DMS79 (cell line): ENCODE results near the gene TMEM135.
"Not testable (repeated sequence)": the region's sequence is repeated elsewhere in the genome, so short reads cannot be mapped to it uniquely, and the experiment has no call there.

Experiments used
- DNase-seq: peaks from one replicate; lab custom pipeline; 2025; lab: John Stamatoyannopoulos, UW

The TMEM135 gene

DNA sequence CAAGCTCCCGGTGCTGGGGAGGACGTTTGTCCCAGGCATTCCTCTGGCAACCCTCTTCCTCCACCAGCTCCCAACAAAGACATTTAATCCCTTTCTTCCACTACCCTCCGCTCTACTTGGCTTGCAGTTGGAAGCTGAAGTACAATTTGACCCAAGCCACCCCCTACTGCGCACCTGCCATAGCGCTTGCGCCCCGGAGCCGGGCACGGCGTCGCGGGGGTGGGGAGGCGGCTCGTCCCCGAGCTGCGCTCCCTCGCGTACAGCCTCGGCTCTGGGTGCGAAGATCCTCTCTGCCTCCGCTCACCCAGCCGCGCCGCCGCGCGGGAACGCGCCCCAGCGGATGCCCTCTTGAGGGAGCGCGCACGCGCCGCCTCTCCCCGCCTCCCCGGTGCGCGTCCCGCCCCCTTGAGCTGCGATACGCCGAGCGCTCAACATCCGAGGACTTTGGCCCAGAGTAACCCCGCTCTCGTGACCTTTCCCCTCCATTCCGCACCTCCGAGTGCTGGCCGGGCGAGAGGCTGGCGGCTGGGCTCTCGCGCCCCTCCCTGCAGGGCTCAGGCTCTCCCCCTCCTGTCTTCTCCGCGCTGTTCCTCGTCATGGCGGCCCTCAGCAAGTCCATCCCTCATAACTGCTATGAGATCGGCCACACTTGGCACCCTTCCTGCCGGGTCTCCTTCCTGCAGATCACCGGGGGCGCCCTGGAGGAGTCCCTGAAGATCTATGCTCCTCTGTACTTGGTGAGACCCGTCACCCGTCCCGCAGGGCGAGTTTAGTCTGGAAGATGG, at the start of gene TMEM135:
TMEM135 (plus strand) TSS at position 485 of the 785 bp plus-strand sequence; CDS start at position 597, 112 bp downstream.
- peak; percentile 89 for DNase-seq

DNA sequence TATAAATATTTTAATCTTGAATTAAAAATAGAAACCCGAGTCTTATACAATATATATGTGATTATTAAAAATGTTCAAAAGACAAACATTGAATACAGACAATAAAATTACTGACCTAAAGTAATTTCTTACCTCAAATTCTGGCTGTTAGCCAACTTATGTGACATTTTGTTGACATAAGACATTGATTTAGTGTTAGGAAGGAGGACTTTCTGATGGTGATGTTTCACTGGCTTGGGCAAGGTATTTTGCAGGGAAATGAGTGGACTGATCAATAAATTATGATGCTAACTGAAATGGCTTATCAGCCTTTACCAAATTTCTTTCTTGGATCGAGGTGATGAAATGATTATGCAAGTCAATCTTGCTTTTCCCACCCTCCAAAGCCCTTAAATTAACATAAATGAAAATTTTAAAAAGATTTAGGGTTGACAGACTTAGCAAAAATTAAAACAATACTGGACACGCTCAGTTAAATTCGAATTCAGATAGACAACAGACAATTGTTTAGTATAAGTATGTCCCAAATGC, 49.3 kb upstream of the TMEM135 start:
- DNase-seq, result no peak

DNA sequence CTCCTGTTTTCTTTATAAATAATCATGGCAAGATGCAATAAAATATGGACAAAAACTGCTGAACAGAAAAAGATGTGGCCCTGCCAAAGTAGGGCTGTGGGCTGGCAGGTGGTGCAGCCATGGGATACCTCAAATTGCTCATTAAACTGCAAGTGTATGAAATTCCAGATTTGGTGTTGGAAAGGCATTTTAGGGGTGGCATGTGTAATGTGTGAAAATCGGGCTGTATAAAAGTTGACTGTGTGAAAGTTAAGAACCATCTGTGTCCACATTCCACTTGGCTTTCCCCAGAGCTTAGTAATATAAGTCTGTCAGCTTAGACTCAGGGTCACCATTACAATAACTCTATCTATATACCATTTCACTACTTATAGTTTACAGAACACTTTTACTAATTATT, 47.7 kb upstream of the TMEM135 start:
- no peak for DNase-seq

DNA sequence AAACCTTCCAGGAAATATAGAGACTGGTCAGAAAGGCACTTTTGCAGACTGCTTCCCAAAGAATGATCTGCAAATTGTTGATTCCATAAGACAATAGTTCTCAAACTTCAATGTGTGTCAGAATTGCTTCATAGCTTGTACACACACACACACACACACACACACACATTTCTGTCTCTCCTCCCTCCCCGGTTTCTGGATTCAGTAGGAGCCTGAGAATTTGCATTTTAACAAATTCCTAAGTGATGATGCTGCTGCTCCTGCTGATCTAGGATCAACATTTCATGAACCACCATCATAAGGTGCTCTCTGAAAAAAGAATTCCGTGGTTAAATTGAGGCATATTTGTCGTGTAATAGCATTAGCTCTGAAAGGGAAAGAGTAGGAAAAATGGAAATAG, 47.2 kb upstream of the TMEM135 start:
- DNase-seq, result no peak

DNA sequence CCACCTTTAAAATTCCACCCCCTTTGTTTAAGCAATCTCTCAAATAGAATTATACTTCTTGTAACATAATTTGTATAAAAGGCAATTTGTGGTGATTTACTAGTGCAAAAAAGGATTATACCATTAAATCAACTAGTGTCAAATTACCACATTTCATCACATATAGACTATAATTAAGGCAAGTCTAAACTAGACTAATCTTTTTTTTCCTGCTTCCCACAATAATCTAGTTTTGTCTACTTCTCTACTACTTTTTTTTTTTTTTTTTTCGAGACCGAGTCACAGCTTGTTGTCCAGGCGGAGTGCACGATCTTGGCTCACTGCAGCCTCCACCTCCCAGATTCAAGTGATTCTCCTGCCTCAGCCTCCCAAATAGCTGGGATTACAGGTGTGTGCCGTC, 46.4 kb upstream of the TMEM135 start:
- no peak for DNase-seq

DNA sequence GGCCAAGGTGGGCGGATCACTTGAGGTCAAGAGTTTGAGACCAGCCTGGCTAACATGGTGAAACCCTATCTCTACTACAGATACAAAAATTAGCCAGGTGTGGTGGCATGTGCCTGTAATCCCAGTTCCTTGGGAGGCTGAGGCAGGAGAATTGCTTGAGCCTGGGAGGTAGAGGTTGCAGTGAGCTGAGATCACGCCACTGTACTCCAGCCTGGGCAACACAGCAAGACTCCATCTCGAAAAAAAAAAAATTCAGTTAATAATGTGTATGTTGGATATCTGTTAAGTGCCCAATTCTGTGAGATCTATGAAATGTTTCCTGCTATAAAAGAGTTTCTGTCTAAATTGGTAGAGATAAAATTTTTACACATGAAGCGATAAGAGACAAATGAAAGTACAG, 45.4 kb upstream of the TMEM135 start:
- DNase-seq, result not testable (repeated sequence)

DNA sequence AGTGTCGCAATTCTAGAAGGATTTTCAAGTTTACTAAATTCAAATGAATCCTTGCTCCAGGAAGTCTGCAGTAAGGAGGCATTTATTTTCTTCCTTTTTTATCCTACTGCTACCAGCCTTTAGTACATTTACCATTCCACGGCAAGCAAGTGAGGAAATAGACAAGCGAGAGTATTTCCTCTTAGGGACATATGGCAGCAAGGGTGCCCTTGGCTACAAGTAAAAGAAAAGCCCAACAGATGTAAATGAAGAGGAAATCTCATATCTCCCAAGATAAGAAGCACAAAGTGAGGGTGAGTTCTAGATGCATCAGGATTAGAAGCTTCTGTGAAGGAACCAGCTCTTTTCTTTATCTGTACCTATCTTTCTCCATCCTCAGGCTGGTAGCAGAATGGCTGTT, 44.7 kb upstream of the TMEM135 start:
- no peak for DNase-seq

DNA sequence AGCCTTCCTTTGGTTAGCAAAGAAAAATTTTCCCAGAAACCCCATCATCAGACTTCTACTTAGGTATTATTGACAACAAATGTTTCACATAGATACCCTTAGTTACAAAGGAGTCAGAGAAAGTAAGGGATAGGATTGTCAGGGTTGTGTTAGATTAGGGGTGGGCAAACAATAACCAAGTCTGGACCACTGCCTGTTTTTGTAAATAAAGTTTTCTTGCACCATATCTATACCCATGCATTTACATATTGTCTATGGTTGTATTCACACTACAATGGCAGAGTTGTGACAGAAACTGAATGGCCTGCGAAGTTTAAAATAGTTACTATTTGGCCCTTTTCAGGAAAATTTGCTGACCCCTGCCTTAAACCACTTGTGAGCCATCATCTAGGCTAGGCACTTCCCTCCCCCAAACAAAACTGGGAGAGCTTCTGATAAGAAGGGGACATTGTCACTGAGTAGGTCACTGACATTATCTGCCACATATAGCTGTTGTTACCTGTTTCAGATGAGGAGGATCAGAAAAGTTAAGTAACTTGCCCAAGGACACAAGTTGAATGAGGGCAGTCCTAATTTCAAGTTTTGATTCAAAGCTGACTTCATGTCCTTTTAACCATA, 40.7 kb upstream of the TMEM135 start:
- DNase-seq, result no peak

DNA sequence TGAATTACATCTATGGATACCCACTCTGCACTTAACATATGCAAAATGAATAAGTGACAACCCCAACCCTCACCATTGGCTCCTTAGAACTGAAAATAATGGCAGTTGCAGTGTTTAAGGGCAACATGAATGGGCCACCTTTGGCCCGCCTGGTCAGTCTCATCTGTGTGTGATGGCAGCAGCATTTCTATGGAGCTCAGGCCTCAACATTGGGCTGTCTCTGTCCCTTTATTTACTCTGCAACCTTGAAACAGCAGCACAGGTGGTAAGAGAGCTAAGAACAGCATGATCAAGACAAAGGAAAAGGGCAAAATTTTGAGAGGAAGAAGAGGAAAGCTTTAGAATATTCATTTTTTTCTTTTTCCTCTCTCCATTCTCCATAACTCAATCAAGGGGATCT, 38.3 kb upstream of the TMEM135 start:
- DNase-seq, result no peak

DNA sequence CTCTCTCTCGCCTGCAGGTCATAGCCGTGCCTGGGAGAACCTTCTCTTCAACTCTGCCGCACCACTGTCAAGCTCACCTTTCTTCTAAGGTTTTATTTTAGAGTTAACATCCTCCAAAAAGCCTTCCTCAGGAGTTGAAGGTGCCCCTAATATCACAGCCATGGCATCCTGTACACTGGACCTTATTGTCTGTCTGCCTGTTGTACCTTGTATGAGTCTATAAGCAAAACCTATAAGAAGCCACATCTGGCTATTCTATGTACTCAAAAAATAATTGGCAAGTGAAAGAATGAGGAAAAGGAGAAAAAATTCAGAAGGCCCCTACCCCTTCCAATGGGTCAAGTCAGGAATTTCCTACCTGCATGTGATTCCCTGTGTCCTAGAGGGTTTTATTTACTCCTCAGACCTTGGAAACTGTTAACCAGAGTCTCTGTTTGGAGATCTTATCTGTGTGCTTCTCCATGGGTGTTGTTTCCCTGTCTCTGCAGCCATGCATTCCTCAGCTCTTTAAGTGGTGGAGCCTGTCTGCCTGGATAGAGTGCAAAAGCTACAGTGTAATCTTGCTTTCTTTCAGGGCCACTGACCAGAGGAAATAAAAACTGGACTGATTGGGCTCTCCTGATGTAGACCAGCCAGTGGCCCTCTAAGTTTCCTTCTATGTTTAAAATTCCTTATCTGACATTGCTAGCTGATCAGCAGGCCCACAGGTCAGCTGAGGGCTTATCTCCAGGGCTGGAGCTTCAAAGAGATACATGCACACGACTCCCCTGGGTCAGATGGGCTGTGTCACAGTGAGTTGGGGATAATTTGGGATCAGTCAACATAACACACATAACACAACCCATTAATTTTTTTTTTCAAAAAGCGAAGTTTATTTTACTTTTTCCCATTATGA, 37.6 kb upstream of the TMEM135 start:
- no peak for DNase-seq

DNA sequence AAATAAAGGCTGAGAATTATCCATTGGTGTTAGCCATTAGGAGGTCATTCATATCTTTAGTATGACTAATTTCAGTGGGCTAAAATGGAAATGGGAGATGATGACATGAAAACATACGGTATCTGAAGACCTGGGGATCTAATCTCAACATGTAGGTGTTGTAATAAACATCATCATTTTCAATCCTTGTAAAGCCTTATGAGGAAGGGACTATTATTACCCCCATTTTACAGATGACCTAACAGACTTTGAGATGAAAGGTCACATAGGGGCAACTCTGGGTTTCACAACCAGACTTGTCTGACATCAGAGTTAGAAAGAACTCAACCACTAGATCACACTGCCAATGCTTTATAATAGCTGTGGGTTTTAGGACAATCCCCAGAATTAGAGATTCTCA, 34.8 kb upstream of the TMEM135 start:
- DNase-seq, result no peak

DNA sequence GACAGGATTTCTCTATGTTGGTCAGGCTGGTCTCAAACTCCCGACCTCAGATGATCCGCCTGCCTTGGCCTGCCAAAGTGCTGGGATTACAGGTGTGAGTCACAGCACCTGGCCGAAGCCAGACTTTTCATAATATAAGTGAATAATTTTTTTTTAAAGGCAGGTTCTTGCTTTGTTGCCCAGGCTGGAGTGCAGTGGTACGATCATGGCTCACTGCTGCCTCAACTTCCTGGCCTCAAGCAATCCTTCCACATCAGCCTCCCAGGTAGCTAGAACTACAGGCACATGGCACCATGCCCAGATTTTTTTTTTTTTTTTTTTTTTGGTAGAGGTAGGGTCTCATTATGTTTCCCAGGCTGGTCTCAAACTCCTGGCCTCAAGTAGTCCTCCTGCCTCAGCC, 33.5 kb upstream of the TMEM135 start:
- not testable (repeated sequence) for DNase-seq

DNA sequence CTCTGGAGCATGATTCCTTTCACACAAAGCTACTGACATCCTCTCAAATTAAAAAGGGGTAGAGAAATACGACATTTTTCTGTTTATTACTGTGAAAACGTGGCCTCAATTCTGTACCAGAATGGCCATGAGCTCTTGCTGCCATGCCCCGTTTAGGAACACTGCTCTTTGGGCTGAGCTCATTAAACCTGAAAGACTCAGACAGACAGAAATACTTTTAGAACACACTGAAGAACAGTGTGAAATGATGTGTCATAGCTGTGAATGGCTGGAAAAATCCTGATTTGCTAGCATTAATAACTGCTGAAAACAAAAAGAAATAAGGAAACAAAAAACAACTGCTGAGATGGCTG, 32.2 kb upstream of the TMEM135 start:
- no peak for DNase-seq

DNA sequence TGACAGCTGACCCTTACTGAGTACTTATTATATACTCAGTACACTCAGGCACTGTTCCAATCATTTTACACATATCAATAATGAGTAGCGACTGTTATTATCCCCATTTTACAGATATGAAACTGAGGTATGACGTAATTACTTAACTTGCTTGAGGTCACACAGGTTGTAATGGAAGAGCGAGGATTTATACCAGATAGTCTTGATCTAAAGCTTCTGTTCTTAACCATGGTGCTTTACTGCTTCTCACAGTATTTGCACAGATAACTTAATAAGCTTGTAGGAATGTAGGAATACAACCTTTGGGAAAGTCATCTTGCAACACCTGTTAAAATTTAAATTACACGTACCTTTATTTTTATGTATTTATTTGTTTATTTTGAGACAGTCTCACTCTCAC, 31.7 kb upstream of the TMEM135 start:
- DNase-seq, result no peak

DNA sequence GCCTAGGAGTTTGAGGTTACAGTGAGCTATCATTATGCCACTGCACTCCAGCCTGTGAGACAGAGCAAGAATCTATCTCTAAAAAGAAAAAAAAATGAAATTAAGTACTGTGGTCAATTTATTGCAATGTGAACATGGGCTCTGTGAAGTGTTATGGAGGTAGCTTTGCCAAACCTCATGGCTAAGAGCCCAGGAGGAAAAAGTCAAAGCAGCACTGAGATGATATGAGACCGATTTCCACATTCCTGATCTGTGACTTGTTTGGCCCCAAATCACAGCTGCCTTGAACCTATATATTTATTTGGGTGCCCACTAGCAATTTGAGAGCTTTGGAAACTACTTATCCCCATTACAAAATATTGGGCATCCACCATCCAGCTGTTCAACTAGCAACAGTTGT, 29.8 kb upstream of the TMEM135 start:
- no peak for DNase-seq

DNA sequence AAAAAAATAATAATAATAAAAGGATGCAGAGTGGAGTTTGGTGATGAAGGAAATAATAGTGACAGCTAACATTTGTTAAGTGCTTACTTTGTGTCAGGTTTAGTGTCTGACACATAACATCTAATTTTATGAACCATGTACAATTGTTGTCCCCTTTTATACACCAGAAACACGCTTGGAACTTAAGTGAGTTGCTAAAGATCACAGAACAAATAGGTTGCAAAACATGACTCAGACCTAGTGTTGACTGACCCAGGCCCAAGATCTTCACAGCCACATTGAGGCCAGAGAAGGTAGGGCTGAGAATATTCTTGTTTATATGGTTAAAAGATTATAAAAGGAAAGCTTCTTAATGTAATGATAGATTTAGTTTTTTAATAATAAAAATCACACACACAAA, 25.6 kb upstream of the TMEM135 start:
- no peak for DNase-seq

DNA sequence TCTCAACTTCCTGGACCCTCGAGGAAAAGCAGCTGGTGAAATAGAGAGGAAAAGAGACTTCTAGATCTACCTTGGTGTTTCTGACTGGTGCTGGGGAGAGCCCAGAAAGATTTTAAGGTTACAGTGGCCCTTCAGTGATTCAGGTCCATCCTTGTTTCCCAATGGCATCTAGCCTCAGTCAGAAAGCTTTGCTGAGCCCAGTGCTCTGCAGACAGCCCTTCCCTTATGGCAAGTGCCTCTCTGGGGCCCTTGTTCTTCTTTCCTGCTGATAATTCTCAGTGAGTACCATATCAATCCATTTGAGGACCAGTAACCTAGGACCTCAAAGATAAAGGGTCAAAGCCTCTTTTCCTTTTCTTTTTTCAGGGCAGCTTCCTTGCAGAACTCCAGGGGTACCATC, 25.1 kb upstream of the TMEM135 start:
- DNase-seq, result no peak

DNA sequence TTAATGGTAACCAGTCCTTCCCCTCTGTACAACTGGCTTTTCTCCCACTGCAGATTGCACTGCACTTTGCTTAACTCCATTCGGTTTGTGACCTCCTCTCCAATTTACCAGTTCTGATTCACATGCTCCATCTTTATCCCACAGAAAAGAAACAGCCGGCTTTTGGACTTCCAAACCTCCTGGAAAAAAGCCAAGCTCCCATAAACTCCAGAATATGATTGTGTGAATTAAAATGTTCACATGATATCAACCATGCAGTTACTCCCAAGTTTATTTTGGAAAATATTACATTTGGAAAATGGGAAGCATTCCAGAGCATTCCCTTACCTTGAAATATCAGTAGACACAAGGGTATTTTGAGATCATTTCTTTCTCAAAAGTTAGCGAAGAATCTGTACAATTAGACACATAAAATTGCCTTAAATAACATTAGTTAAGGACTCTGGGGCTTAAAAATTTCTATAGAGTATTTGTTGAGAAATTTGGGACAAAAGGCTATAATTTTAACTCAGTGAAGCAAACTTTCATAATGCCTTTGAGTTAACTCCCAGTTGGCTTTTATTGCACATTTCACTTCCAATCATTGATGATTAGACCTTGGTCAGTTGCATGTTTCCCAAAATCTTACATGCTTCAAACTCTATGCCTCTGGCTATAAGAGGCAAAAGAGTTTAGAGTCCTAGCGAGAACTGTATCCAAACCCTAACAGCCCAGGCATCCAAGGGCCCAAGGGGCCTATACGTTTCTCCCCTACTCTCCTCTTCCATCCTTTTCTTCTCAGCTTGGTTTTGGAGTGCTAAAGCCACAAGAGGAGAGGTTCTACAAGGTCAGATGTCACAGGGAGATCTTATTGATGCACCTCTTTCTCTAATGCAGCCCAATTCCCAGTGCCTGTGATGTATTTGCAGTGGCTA, 23.6 kb upstream of the TMEM135 start:
- DNase-seq, result no peak

DNA sequence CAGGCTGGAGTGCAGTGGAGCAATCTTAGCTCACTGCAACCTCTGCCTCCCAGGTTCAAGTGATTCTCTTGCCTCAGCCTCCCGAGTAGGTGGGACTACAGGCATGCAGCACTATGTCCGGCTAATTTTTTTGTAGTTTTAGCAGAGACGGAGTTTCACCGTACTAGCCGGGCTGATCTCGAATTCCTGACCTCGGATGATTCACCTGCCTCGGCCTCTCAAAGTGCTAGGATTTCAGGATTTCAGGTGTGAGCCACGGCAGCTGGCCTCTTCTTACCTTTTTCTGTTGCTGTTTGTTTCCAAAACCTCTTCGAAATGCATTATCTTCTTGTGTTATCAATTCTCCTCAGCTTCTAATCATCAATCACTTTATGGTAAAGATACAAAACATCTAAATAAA, 22.1 kb upstream of the TMEM135 start:
- DNase-seq, result no peak

DNA sequence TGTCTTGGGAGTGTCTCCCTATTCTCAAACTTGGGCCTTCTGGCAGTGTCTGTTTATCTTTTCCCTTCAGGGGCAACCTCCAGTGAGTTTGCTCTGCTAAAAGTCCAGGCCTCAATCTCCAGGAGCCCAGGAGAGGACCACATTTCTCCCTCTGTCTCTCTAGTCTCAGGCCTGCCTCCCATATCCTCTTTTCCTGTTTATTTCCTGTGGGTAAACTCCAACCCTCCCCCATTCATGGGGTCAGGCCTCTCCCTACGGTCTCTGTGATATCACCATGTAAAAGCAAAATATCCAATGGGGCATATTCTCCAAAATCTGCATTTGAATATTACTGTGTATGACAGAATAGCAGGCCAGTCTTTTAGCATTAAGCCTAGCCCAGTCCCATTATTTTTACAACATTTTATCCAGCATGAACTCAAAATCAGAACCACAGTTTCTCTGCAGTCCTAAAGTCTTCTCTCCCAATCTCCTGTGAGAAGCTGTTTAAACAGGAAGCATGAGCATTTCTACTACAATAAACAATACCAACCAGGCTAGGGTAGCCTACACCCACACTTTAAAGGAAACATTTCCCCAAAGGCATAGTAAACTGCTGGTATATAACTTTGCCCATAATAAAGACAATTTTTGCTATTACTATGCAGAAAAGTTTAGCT, 18.0 kb upstream of the TMEM135 start:
- no peak for DNase-seq

DNA sequence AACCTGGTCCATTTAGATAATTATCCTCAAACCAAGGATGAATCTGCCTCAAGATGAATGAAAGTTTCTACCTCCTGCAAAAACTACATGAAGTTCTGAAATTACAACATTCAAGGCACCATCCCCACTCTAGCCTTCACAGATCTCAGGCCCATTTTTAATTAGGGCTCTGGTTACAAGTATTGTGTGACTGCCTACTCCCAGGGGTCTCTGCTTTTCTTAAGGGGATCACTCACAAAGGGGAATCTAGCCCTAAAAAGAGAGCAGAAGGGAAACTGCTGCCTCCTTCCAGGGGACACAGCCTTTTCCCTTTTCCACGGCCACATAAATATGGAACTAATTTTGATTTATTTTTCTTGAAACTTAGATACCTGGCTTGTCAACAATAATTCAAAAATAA, 17.4 kb upstream of the TMEM135 start:
- DNase-seq, result no peak
